PC-3 (cell line): ENCODE results near the gene PHKG1. TPM values are rescaled to one million over a fixed set of nuclear protein-coding genes. Genes with fewer than 3 reads are reported as not detected.

Source experiments
- ATAC-seq: fragments of 200-7000 bp; cut with Tn5 transposase; 2 replicates; pipeline ENCODE4 v1.9.1; 2020; ENCODE audit warnings: mild to moderate bottlenecking, moderate library complexity
- BruUV-seq: library from RNA; stranded (reverse); fragments of 400-500 nt; replicated peaks from 2 replicates; lab custom pipeline; 2021; lab: Mats Ljungman, UMichigan
- CTCF ChIA-PET: fragments of 300-600 bp; sonication (Branson Sonifier 250); formaldehyde crosslinking; loops from one replicate; lab custom pipeline; 2022; ENCODE audit warnings: antibody characterized with exemption; lab: Charles Lee
- POLR2A ChIA-PET: fragments of 300-600 bp; sonication (Branson Sonifier 250); formaldehyde crosslinking; loops from one replicate; lab custom pipeline; 2022; ENCODE audit warnings: antibody characterized with exemption; ENCODE audit not compliant: unreplicated experiment; lab: Charles Lee
- DNase-seq: peaks from one replicate; pipeline ENCODE4 v3.0.0-alpha.2; 2015
- H2AFZ ChIP-seq: fragments of 300-600 bp; sonication (generic); 2 replicates; pipeline ENCODE4 v1.6.0; 2016; ENCODE audit warnings: antibody characterized with exemption, low read length
- H3F3A ChIP-seq: fragments of 300-600 bp; sonication (generic); one replicate; pipeline ENCODE4 v1.6.0; 2017; ENCODE audit warnings: antibody characterized with exemption, low read length, control low read depth, mild to moderate bottlenecking; ENCODE audit not compliant: unreplicated experiment
- H3K27ac ChIP-seq: fragments of 300-600 bp; sonication (generic); 2 replicates; pipeline ENCODE4 v1.5.1; 2016; ENCODE audit warnings: mild to moderate bottlenecking, low read length
- H3K27me3 ChIP-seq: fragments of 300-600 bp; sonication (generic); 2 replicates; pipeline ENCODE4 v1.6.1; 2016; ENCODE audit warnings: low read length, mixed read lengths
- H3K36me3 ChIP-seq: fragments of 300-600 bp; sonication (generic); 2 replicates; pipeline ENCODE4 v1.6.1; 2016; ENCODE audit warnings: low read depth, mixed run types, low read length, mixed read lengths
- H3K4me1 ChIP-seq: fragments of 300-600 bp; sonication (generic); 2 replicates; pipeline ENCODE4 v1.5.1; 2016; ENCODE audit warnings: low read length; ENCODE audit not compliant: insufficient read depth
- H3K4me2 ChIP-seq: fragments of 300-600 bp; sonication (generic); 2 replicates; pipeline ENCODE4 v1.6.0; 2016; ENCODE audit warnings: low read length
- H3K4me3 ChIP-seq: fragments of 300-600 bp; sonication (generic); 2 replicates; pipeline ENCODE4 v1.5.1; 2016; ENCODE audit warnings: mild to moderate bottlenecking, low read length, mixed read lengths
- H3K79me2 ChIP-seq: fragments of 300-600 bp; sonication (generic); 2 replicates; pipeline ENCODE4 v1.6.1; 2017; ENCODE audit warnings: low read length, mixed read lengths
- H3K9ac ChIP-seq: fragments of 300-600 bp; sonication (generic); 2 replicates; pipeline ENCODE4 v1.6.0; 2016; ENCODE audit warnings: mild to moderate bottlenecking, low read length
- H3K9me2 ChIP-seq: fragments of 300-600 bp; sonication (generic); replicated peaks from 2 replicates; pipeline ENCODE4 v1.6.1; 2016; ENCODE audit warnings: mixed run types, low read length, mixed read lengths
- H3K9me3 ChIP-seq: fragments of 300-600 bp; sonication (generic); 2 replicates; pipeline ENCODE4 v1.6.1; 2016; ENCODE audit warnings: low read length, mixed read lengths
- H4K20me1 ChIP-seq: fragments of 300-600 bp; sonication (generic); 2 replicates; pipeline ENCODE4 v1.6.1; 2016; ENCODE audit warnings: low read length, mixed read lengths
- EZH2 ChIP-seq: fragments of 300-600 bp; sonication (generic); IDR thresholded peaks from one replicate; pipeline ENCODE4 v1.6.1; 2017; ENCODE audit warnings: antibody characterized with exemption, mild to moderate bottlenecking, low read length; ENCODE audit not compliant: unreplicated experiment
- EZH2phosphoT487 ChIP-seq: fragments of 300-600 bp; sonication (generic); IDR thresholded peaks from 2 replicates; pipeline ENCODE4 v1.6.1; 2018; ENCODE audit warnings: mild to moderate bottlenecking, antibody characterized with exemption, low read length, borderline replicate concordance
- intact Hi-C: fragments of 100-400 bp; cut with micrococcal nuclease; formaldehyde crosslinking; loops from 2 replicates; pipeline ENCODE4 v1.9.0; 2023
- total RNA-seq: library from RNA; depleted of rRNA; stranded (reverse); fragments of >200 nt; gene quantifications from 2 replicates; pipeline ENCODE4 v1.2.3, GENCODE V29; 2014
- TF ChIP-seq, protein P1 (sequence below): fragments of 300-600 bp; sonication (generic); conservative IDR thresholded peaks from 2 replicates; pipeline ENCODE4 v1.5.1; 2017; ENCODE audit warnings: antibody characterized with exemption, low read depth, mild to moderate bottlenecking, low read length

The PHKG1 gene
- total RNA-seq, 1 experiment from 2014 or later, result 1.3 TPM

DNA sequence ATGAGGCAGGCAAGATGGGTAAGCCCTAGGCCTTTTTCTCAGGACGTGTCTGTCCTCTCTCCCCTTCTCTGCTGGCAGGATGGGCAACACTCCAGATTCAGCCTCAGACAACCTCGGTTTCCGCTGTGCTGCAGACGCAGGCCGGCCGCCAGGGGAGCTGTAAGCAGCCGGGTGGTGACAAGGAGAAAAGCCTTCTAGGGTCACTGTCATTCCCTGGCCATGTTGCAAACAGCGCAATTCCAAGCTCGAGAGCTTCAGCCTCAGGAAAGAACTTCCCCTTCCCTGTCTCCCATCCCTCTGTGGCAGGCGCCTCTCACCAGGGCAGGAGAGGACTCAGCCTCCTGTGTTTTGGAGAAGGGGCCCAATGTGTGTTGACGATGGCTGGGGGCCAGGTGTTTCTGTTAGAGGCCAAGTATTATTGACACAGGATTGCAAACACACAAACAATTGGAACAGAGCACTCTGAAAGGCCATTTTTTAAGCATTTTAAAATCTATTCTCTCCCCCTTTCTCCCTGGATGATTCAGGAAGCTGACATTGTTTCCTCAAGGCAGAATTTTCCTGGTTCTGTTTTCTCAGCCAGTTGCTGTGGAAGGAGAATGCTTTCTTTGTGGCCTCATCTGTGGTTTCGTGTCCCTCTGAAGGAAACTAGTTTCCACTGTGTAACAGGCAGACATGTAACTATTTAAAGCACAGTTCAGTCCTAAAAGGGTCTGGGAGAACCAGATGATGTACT, 13.1 kb downstream of the PHKG1 start:
- Histone ChIP-seq H2AFZ (no peak overlapping the region), H3K4me2 (no peak overlapping the region), H3K79me2 (no peaks in the 10 kb centered on the region), H3F3A (no peaks in the 10 kb centered on the region), H3K27me3 (no peaks in the 10 kb centered on the region), H4K20me1 (no peaks in the 10 kb centered on the region), H3K27ac (no peak overlapping the region), H3K36me3 (no peaks in the 10 kb centered on the region; the same call in 1 of the 2 replicates), H3K9me2 (no peaks in the 10 kb centered on the region), H3K9me3 (no peaks in the 10 kb centered on the region), H3K4me1 (peaks cover 4% of the 10 kb centered on the region), H3K9ac (no peak overlapping the region), H3K4me3 (no peak overlapping the region)
- ChIA-PET POLR2A (no interaction called here), CTCF (interaction anchor here (0.6 kb wide), 1 partner anchor 42 kb away, joined by 6 read pairs; no protein-coding TSS in a partner anchor)
- ATAC-seq (peak; percentile 44), DNase-seq (peak; percentile 41)
- TF ChIP-seq, protein P1, sequence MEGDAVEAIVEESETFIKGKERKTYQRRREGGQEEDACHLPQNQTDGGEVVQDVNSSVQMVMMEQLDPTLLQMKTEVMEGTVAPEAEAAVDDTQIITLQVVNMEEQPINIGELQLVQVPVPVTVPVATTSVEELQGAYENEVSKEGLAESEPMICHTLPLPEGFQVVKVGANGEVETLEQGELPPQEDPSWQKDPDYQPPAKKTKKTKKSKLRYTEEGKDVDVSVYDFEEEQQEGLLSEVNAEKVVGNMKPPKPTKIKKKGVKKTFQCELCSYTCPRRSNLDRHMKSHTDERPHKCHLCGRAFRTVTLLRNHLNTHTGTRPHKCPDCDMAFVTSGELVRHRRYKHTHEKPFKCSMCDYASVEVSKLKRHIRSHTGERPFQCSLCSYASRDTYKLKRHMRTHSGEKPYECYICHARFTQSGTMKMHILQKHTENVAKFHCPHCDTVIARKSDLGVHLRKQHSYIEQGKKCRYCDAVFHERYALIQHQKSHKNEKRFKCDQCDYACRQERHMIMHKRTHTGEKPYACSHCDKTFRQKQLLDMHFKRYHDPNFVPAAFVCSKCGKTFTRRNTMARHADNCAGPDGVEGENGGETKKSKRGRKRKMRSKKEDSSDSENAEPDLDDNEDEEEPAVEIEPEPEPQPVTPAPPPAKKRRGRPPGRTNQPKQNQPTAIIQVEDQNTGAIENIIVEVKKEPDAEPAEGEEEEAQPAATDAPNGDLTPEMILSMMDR, result peak; percentile 50
- no peak for TF ChIP-seq EZH2
- no peak for TF ChIP-seq EZH2phosphoT487
- intact Hi-C loops, result no loop called here
- TSS peak; percentile 47 for BruUV-seq

DNA sequence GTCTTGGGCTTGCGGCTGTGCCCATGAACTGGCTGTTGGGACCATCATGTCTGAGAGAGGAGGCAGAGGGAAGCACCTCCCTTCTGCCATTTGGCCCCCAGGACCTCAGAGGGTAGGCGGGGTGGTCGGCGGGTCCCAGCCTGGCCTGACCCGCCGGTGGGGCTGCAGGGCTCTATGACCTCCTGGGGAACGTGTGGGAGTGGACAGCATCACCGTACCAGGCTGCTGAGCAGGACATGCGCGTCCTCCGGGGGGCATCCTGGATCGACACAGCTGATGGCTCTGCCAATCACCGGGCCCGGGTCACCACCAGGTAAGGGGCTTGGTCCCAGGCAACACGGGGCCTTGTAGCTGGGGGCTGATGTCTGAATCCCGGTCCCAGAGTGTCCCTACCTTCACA, 14.6 kb downstream of the PHKG1 start:
- Histone ChIP-seq H3K4me1 (peaks cover 4% of the 10 kb centered on the region), H3K79me2 (no peaks in the 10 kb centered on the region), H3K9ac (no peak overlapping the region), H3K27me3 (no peaks in the 10 kb centered on the region), H3K27ac (no peak overlapping the region), H4K20me1 (no peaks in the 10 kb centered on the region), H3K9me2 (no peaks in the 10 kb centered on the region), H3K9me3 (no peaks in the 10 kb centered on the region), H3K4me2 (no peak overlapping the region), H3F3A (no peaks in the 10 kb centered on the region), H3K36me3 (no peaks in the 10 kb centered on the region; the same call in 1 of the 2 replicates), H3K4me3 (no peak overlapping the region), H2AFZ (no peak overlapping the region)
- ChIA-PET CTCF (no interaction called here), POLR2A (no interaction called here)
- intact Hi-C loops, result no loop called here
- ATAC-seq (no peak), DNase-seq (no peak)
- no TSS peak for BruUV-seq
- TF ChIP-seq EZH2phosphoT487 (no peak), EZH2 (no peak)
- TF ChIP-seq, protein P1, result no peak

DNA sequence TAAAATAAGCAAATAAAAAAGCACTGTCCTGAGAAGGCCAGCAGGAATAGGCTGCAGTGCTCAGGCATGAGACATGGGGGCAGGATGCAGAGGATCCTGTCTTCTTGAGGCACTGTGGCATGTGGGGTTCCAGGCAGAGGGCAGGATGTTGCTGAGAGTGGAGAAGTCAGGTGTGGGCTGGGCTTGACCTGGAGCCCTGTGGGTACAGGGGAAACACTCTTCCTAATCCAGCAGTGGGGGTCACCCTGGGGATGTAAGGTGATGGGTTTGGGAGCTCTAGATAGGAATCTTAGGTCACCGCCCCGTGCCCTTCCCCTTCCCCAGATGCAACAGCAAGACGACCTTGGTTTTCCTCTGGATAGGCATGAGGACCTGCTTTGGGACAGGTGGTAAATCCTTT, 15.1 kb downstream of the PHKG1 start:
- Histone ChIP-seq H3K9me2 (no peaks in the 10 kb centered on the region), H3K27me3 (no peaks in the 10 kb centered on the region), H3K4me2 (no peak overlapping the region), H3K79me2 (no peaks in the 10 kb centered on the region), H3K27ac (no peak overlapping the region), H3K9me3 (no peaks in the 10 kb centered on the region), H2AFZ (no peak overlapping the region), H3K4me3 (no peak overlapping the region), H3K36me3 (no peaks in the 10 kb centered on the region; the same call in 1 of the 2 replicates), H3K4me1 (peaks cover 4% of the 10 kb centered on the region), H4K20me1 (no peaks in the 10 kb centered on the region), H3F3A (no peaks in the 10 kb centered on the region), H3K9ac (no peak overlapping the region)
- TF ChIP-seq EZH2, result no peak
- TF ChIP-seq EZH2phosphoT487, result no peak
- TF ChIP-seq, protein P1, result no peak
- intact Hi-C loops, result no loop called here
- no peak for DNase-seq
- ChIA-PET POLR2A (no interaction called here), CTCF (no interaction called here)
- no peak for ATAC-seq
- BruUV-seq, result no TSS peak
